HepG2 (cell line): ENCODE data around the gene USB1. TPM values are rescaled to one million over a fixed set of nuclear protein-coding genes. Genes with fewer than 3 reads are reported as not detected.

Experiments
- EEA1 ChIP-seq: sonication (generic); formaldehyde crosslinking; IDR thresholded peaks from 2 replicates; pipeline ENCODE4 v1.5.1; 2020; ENCODE audit warnings: mild to moderate bottlenecking, missing genetic modification reagents, borderline replicate concordance
- EP300 ChIP-seq, 3 experiments: sonication (generic) in 1 of 3; formaldehyde crosslinking in 1 of 3; IDR thresholded peaks; 2 replicates each; pipeline versions ENCODE4 v1.5.1 to v1.6.1; 2011 to 2020; ENCODE audit warnings: low read depth in 2 of 3, low read length in 2 of 3, borderline replicate concordance in 1 of 3, improper control_type of control experiment in 1 of 3, mild to moderate bottlenecking in 1 of 3, missing genetic modification reagents in 1 of 3, moderate library complexity in 1 of 3
- REPIN1 ChIP-seq: sonication (generic); formaldehyde crosslinking; IDR thresholded peaks from 2 replicates; pipeline ENCODE4 v1.8.0; 2022; ENCODE audit warnings: missing genetic modification reagents, low read depth, mild to moderate bottlenecking, borderline replicate concordance
- ZFP1 ChIP-seq: IDR thresholded peaks from 2 replicates; pipeline ENCODE4 v1.6.1; 2016
- ZNF20 ChIP-seq: sonication (generic); formaldehyde crosslinking; IDR thresholded peaks from 2 replicates; pipeline ENCODE4 v1.4.0; 2020; ENCODE audit warnings: mild to moderate bottlenecking, moderate library complexity, missing genetic modification reagents
- ZNF205 ChIP-seq: IDR thresholded peaks from 2 replicates; pipeline ENCODE4 v1.6.1; 2018; ENCODE audit warnings: missing biosample characterization, missing genetic modification reagents
- ZNF512 ChIP-seq: sonication (generic); formaldehyde crosslinking; IDR thresholded peaks from 2 replicates; pipeline ENCODE4 v1.4.0; 2020; ENCODE audit warnings: mild to moderate bottlenecking, missing genetic modification reagents
- polyA plus RNA-seq, 8 experiments: library from polyadenylated mRNA; depleted of rRNA in 3 of 8; stranded (reverse) in 7 of 8; unstranded in 1 of 8; fragments of >200 nt; fragmentation: Illumina TruSeq in 4 of 8; extraction: Trizol in 4 of 8; gene quantifications; 2 replicates each; pipeline versions ENCODE4 v1.2.1 to v1.2.3, GENCODE V29; 2011 to 2016; ENCODE audit warnings: low read depth in 4 of 8, missing spikeins in 1 of 8, mixed read lengths in 1 of 8; ENCODE audit not compliant: insufficient read depth in 1 of 8
- total RNA-seq, 5 experiments: library from RNA; depleted of rRNA; stranded (reverse); fragments of >200 nt; fragmentation: Illumina TruSeq; extraction: Trizol; gene quantifications; 2 replicates each; pipeline ENCODE4 v1.2.3, GENCODE V29; 2016; ENCODE audit warnings: low read depth in 1 of 5
- TF ChIP-seq, protein P1 (sequence below): sonication (generic); formaldehyde crosslinking; IDR thresholded peaks from 2 replicates; pipeline ENCODE4 v1.9.0; 2021; ENCODE audit warnings: missing genetic modification reagents, borderline replicate concordance

Gene USB1
- total and polyA plus RNA-seq, 2 of the 13 experiments (the other 11 are each of a cell fraction or from before 2014, with no cell fraction given) = 16.7 to 65.4 TPM

DNA sequence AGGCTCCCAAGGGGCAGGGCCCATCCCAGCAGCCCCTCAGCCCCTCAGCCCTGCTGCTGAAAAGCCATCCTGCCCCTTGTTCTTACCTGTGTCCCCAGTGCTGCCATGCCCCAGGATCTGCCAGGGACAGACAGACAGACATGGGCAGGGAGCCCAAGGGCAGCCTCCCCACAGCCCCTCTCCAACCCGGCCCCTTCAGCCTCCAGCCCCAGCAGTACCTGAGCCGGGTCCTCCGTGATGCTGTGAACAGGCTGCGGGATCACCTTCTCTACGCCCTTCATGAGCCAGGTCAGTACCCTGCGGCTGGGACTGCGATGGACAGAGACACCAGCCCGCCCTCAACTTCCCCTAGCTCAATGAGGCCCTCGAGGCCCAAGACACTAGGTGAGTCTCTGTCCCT, 38.5 kb upstream of the USB1 start (continued):
- TF ChIP-seq, protein P1, sequence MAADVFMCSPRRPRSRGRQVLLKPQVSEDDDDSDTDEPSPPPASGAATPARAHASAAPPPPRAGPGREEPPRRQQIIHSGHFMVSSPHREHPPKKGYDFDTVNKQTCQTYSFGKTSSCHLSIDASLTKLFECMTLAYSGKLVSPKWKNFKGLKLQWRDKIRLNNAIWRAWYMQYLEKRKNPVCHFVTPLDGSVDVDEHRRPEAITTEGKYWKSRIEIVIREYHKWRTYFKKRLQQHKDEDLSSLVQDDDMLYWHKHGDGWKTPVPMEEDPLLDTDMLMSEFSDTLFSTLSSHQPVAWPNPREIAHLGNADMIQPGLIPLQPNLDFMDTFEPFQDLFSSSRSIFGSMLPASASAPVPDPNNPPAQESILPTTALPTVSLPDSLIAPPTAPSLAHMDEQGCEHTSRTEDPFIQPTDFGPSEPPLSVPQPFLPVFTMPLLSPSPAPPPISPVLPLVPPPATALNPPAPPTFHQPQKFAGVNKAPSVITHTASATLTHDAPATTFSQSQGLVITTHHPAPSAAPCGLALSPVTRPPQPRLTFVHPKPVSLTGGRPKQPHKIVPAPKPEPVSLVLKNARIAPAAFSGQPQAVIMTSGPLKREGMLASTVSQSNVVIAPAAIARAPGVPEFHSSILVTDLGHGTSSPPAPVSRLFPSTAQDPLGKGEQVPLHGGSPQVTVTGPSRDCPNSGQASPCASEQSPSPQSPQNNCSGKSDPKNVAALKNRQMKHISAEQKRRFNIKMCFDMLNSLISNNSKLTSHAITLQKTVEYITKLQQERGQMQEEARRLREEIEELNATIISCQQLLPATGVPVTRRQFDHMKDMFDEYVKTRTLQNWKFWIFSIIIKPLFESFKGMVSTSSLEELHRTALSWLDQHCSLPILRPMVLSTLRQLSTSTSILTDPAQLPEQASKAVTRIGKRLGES (CRISPR knock-in tag) = no peak
- TF ChIP-seq EP300 (IDR thresholded peaks at IDR 0.05; ENCODE audit: low read depth in 2 of 2, low read length in 2 of 2) = no peak
- TF ChIP-seq EP300 (CRISPR knock-in tag; IDR thresholded peaks at IDR 0.05; ENCODE audit: borderline replicate concordance) = no peak
- TF ChIP-seq ZNF512 = no peak
- no peak for TF ChIP-seq EEA1 (CRISPR knock-in tag)
- no peak for TF ChIP-seq REPIN1 (CRISPR knock-in tag)
- no peak for TF ChIP-seq ZFP1 (CRISPR knock-in tag)
- TF ChIP-seq ZNF205 (CRISPR knock-in tag) = no peak
- TF ChIP-seq ZNF20 (CRISPR knock-in tag) = no peak
- TF ChIP-seq, all 625 proteins: peak for 0
